Duodenal mucosa (tissue), 2 donors: ENCODE data around the gene TMEM94.

ENCODE experiments used
- H3K27ac ChIP-seq: one replicate; pipeline ENCODE4 v1.7.0; 2013; ENCODE audit warnings: low read depth, low read length
- H3K27me3 ChIP-seq, 2 donors: one replicate each; pipeline ENCODE4 v1.7.0; 2013; ENCODE audit warnings: low read length in 2 of 2, control low read depth in 1 of 2; ENCODE audit not compliant: insufficient read depth in 2 of 2, control insufficient read depth in 1 of 2
- H3K36me3 ChIP-seq, 2 donors: one replicate each; pipeline ENCODE4 v1.7.0; 2013; ENCODE audit warnings: low read length in 2 of 2, control low read depth in 1 of 2; ENCODE audit not compliant: insufficient read depth in 2 of 2, control insufficient read depth in 1 of 2
- H3K4me1 ChIP-seq, 2 donors: one replicate each; pipeline ENCODE4 v1.7.0; 2013; ENCODE audit warnings: low read length in 2 of 2, control low read depth in 1 of 2; ENCODE audit not compliant: insufficient read depth in 2 of 2, control insufficient read depth in 1 of 2
- H3K4me3 ChIP-seq, 2 donors: one replicate each; pipeline ENCODE4 v1.7.0; 2013; ENCODE audit warnings: low read length in 2 of 2, low read depth in 1 of 2
- H3K9ac ChIP-seq, 2 donors: one replicate each; pipeline ENCODE4 v1.7.0; 2013; ENCODE audit warnings: low read length in 2 of 2, low read depth in 1 of 2
- H3K9me3 ChIP-seq, 2 donors: one replicate each; pipeline ENCODE4 v1.7.0; 2013; ENCODE audit warnings: low read length in 2 of 2, control low read depth in 1 of 2; ENCODE audit not compliant: control insufficient read depth in 1 of 2

Gene TMEM94

GRCh38 chr17:75503337-75503950 lies 47.0 kb downstream of the TMEM94 start:
- Histone ChIP-seq H3K36me3 (peaks cover 9 to 47% of the 10 kb centered on the region in 2 donors), H3K9ac (no peak overlapping the region)

GRCh38 chr17:75503976-75504346 lies 47.5 kb downstream of the TMEM94 start:
- peaks cover 9 to 10% of the 10 kb centered on the region in 2 donors for H3K4me1 ChIP-seq
- H3K9ac ChIP-seq: no peak overlapping the region
- H3K36me3 ChIP-seq: peaks cover 9 to 42% of the 10 kb centered on the region in 2 donors
- H3K4me3 ChIP-seq: no peak overlapping the region
- H3K27me3 ChIP-seq: no peaks in the 10 kb centered on the region
- no peak overlapping the region for H3K27ac ChIP-seq
- H3K9me3 ChIP-seq: no peaks in the 10 kb centered on the region

More at GRCh38 chr17:75503337-75503950, 47.0 kb downstream of the TMEM94 start:
- peaks cover 4% of the 10 kb centered on the region in 2 donors for H3K4me1 ChIP-seq
- no peak overlapping the region for H3K27ac ChIP-seq
- H3K9me3 ChIP-seq: no peaks in the 10 kb centered on the region
- no peak overlapping the region for H3K4me3 ChIP-seq
- H3K27me3 ChIP-seq: no peaks in the 10 kb centered on the region

GRCh38 chr17:75504347-75505151 lies 48.1 kb downstream of the TMEM94 start:
- Histone ChIP-seq H3K27me3 (no peaks in the 10 kb centered on the region), H3K4me1 (peaks cover 15 to 16% of the 10 kb centered on the region in 2 donors), H3K27ac (no peak overlapping the region)

GRCh38 chr17:75505152-75505409 lies 48.6 kb downstream of the TMEM94 start:
- peaks cover 19 to 21% of the 10 kb centered on the region in 2 donors for H3K4me1 ChIP-seq
- H3K27ac ChIP-seq: no peak overlapping the region
- H3K36me3 ChIP-seq: peaks cover 9 to 39% of the 10 kb centered on the region in 2 donors

More at GRCh38 chr17:75504347-75505151, 48.1 kb downstream of the TMEM94 start:
- H3K9ac ChIP-seq: no peak overlapping the region
- H3K4me3 ChIP-seq: no peak overlapping the region
- H3K9me3 ChIP-seq: no peaks in the 10 kb centered on the region
- H3K36me3 ChIP-seq: peaks cover 9 to 37% of the 10 kb centered on the region in 2 donors

GRCh38 chr17:75505640-75506039 lies 49.2 kb downstream of the TMEM94 start:
- H3K4me1 ChIP-seq: peaks cover 21 to 26% of the 10 kb centered on the region in 2 donors
- H3K9ac ChIP-seq: no peak overlapping the region
- H3K27me3 ChIP-seq: no peaks in the 10 kb centered on the region
- H3K27ac ChIP-seq: no peak overlapping the region
- H3K9me3 ChIP-seq: no peaks in the 10 kb centered on the region
- no peak overlapping the region for H3K4me3 ChIP-seq
- peaks cover 9 to 36% of the 10 kb centered on the region in 2 donors for H3K36me3 ChIP-seq

More at GRCh38 chr17:75505152-75505409, 48.6 kb downstream of the TMEM94 start:
- H3K9ac ChIP-seq: no peak overlapping the region
- H3K27me3 ChIP-seq: no peaks in the 10 kb centered on the region
- H3K9me3 ChIP-seq: no peaks in the 10 kb centered on the region
- no peak overlapping the region for H3K4me3 ChIP-seq

GRCh38 chr17:75506134-75506533 lies 49.7 kb downstream of the TMEM94 start:
- Histone ChIP-seq H3K27me3 (no peaks in the 10 kb centered on the region), H3K27ac (no peak overlapping the region), H3K9ac (no peak overlapping the region), H3K4me1 (peaks cover 21 to 27% of the 10 kb centered on the region in 2 donors), H3K36me3 (peaks cover 9 to 33% of the 10 kb centered on the region in 2 donors), H3K9me3 (no peaks in the 10 kb centered on the region), H3K4me3 (no peak overlapping the region)

GRCh38 chr17:75506888-75507287 lies 50.5 kb downstream of the TMEM94 start:
- H3K4me3 ChIP-seq: no peak overlapping the region
- H3K9ac ChIP-seq: no peak overlapping the region
- no peak overlapping the region for H3K27ac ChIP-seq
- no peaks in the 10 kb centered on the region for H3K9me3 ChIP-seq
- H3K36me3 ChIP-seq: peaks cover 9 to 33% of the 10 kb centered on the region in 2 donors
- H3K27me3 ChIP-seq: no peaks in the 10 kb centered on the region
- H3K4me1 ChIP-seq: peaks cover 26 to 34% of the 10 kb centered on the region in 2 donors

- H3K4me3 ChIP-seq: no peak overlapping the region
- no peaks in the 10 kb centered on the region for H3K27me3 ChIP-seq
- H3K9me3 ChIP-seq: no peaks in the 10 kb centered on the region
- no peak overlapping the region for H3K27ac ChIP-seq
- H3K4me1 ChIP-seq: peaks cover 33 to 40% of the 10 kb centered on the region in 2 donors
- H3K9ac ChIP-seq: no peak overlapping the region
- peaks cover 9 to 32% of the 10 kb centered on the region in 2 donors for H3K36me3 ChIP-seq
Measured at GRCh38 chr17:75507733-75508719, 51.6 kb downstream of the TMEM94 start.

- peaks cover 35 to 47% of the 10 kb centered on the region in 2 donors for H3K4me1 ChIP-seq
- no peaks in the 10 kb centered on the region for H3K9me3 ChIP-seq
- H3K9ac ChIP-seq: no peak overlapping the region
- no peak overlapping the region for H3K27ac ChIP-seq
- peak overlapping the region in 1 of 2 donors; percentile 20 for H3K4me3 ChIP-seq
- peaks cover 14 to 27% of the 10 kb centered on the region in 2 donors for H3K36me3 ChIP-seq
- H3K27me3 ChIP-seq: no peaks in the 10 kb centered on the region
Measured at GRCh38 chr17:75508931-75509361, 52.5 kb downstream of the TMEM94 start.
